Measurements from ENCODE around the gene TCHHL1. TPM values are rescaled to one million over a fixed set of nuclear protein-coding genes. Genes with fewer than 3 reads are reported as not detected.

Gene TCHHL1
- polyA plus RNA-seq, 1 donor from 2014 or later: not detected

GRCh38 chr1:152109998-152110294 lies 21.1 kb upstream of the TCHHL1 start:
- Histone ChIP-seq H2AFZ (ENCODE audit: low read depth, low read length) (no peak overlapping the region), H3F3A (ENCODE audit: insufficient read depth, low read length, poor library complexity, severe bottlenecking) (no peaks in the 10 kb centered on the region), H3K79me2 (replicated peaks; ENCODE audit: insufficient read depth, low read length) (no peaks in the 10 kb centered on the region), H3K4me3 (ENCODE audit: low read length) (peak overlapping the region; percentile 66), H3K4me2 (ENCODE audit: low read length) (no peak overlapping the region), H3K9me2 (ENCODE audit: insufficient read depth, low read length) (no peaks in the 10 kb centered on the region), H3K36me3 (ENCODE audit: insufficient read depth, low read length) (no peaks in the 10 kb centered on the region), H4K20me1 (ENCODE audit: insufficient read depth) (no peaks in the 10 kb centered on the region), H3K9ac (ENCODE audit: low read length) (peak overlapping the region; percentile 57), H3K9me3 (ENCODE audit: low read length) (peaks cover 37% of the 10 kb centered on the region), H3K27ac (ENCODE audit: low read length) (no peak overlapping the region), H3K27me3 (ENCODE audit: insufficient read depth, low read depth, low read length) (peaks cover 56% of the 10 kb centered on the region)
- no peak for TF ChIP-seq SMC3 (conservative IDR thresholded peaks at IDR 0.05; ENCODE audit: poor library complexity)

GRCh38 chr1:152109231-152109997 lies 20.6 kb upstream of the TCHHL1 start:
- Histone ChIP-seq H2AFZ (ENCODE audit: low read depth, low read length) (no peak overlapping the region), H3F3A (ENCODE audit: insufficient read depth, low read length, poor library complexity, severe bottlenecking) (no peaks in the 10 kb centered on the region), H3K27ac (ENCODE audit: low read length) (no peak overlapping the region), H3K9me3 (ENCODE audit: low read length) (peaks cover 37% of the 10 kb centered on the region), H4K20me1 (ENCODE audit: insufficient read depth) (no peaks in the 10 kb centered on the region), H3K4me2 (ENCODE audit: low read length) (no peak overlapping the region), H3K36me3 (ENCODE audit: insufficient read depth, low read length) (no peaks in the 10 kb centered on the region), H3K9me2 (ENCODE audit: insufficient read depth, low read length) (no peaks in the 10 kb centered on the region), H3K27me3 (ENCODE audit: insufficient read depth, low read depth, low read length) (peaks cover 51% of the 10 kb centered on the region), H3K4me3 (ENCODE audit: low read length) (peak overlapping the region; percentile 66), H3K9ac (ENCODE audit: low read length) (no peak overlapping the region), H3K79me2 (replicated peaks; ENCODE audit: insufficient read depth, low read length) (no peaks in the 10 kb centered on the region)
- TF ChIP-seq, protein P1, sequence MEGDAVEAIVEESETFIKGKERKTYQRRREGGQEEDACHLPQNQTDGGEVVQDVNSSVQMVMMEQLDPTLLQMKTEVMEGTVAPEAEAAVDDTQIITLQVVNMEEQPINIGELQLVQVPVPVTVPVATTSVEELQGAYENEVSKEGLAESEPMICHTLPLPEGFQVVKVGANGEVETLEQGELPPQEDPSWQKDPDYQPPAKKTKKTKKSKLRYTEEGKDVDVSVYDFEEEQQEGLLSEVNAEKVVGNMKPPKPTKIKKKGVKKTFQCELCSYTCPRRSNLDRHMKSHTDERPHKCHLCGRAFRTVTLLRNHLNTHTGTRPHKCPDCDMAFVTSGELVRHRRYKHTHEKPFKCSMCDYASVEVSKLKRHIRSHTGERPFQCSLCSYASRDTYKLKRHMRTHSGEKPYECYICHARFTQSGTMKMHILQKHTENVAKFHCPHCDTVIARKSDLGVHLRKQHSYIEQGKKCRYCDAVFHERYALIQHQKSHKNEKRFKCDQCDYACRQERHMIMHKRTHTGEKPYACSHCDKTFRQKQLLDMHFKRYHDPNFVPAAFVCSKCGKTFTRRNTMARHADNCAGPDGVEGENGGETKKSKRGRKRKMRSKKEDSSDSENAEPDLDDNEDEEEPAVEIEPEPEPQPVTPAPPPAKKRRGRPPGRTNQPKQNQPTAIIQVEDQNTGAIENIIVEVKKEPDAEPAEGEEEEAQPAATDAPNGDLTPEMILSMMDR (IDR thresholded peaks at IDR 0.05; ENCODE audit: poor library complexity, severe bottlenecking): no peak
- TF ChIP-seq EZH2 (IDR thresholded peaks at IDR 0.05; ENCODE audit: borderline replicate concordance, insufficient read depth, low read length, poor library complexity, severe bottlenecking): no peak
- no peak for TF ChIP-seq TAF1 (IDR thresholded peaks at IDR 0.05; ENCODE audit: low read depth)
- TF ChIP-seq RAD21 (conservative IDR thresholded peaks at IDR 0.05): no peak
- TF ChIP-seq, protein P2, sequence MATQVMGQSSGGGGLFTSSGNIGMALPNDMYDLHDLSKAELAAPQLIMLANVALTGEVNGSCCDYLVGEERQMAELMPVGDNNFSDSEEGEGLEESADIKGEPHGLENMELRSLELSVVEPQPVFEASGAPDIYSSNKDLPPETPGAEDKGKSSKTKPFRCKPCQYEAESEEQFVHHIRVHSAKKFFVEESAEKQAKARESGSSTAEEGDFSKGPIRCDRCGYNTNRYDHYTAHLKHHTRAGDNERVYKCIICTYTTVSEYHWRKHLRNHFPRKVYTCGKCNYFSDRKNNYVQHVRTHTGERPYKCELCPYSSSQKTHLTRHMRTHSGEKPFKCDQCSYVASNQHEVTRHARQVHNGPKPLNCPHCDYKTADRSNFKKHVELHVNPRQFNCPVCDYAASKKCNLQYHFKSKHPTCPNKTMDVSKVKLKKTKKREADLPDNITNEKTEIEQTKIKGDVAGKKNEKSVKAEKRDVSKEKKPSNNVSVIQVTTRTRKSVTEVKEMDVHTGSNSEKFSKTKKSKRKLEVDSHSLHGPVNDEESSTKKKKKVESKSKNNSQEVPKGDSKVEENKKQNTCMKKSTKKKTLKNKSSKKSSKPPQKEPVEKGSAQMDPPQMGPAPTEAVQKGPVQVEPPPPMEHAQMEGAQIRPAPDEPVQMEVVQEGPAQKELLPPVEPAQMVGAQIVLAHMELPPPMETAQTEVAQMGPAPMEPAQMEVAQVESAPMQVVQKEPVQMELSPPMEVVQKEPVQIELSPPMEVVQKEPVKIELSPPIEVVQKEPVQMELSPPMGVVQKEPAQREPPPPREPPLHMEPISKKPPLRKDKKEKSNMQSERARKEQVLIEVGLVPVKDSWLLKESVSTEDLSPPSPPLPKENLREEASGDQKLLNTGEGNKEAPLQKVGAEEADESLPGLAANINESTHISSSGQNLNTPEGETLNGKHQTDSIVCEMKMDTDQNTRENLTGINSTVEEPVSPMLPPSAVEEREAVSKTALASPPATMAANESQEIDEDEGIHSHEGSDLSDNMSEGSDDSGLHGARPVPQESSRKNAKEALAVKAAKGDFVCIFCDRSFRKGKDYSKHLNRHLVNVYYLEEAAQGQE (IDR thresholded peaks at IDR 0.05; ENCODE audit: borderline replicate concordance): no peak
- no peak for TF ChIP-seq SMC3 (conservative IDR thresholded peaks at IDR 0.05; ENCODE audit: poor library complexity)
- no peak for TF ChIP-seq POLR2AphosphoS5 (IDR thresholded peaks at IDR 0.05)
- TF ChIP-seq EP300 (conservative IDR thresholded peaks at IDR 0.05; ENCODE audit: poor library complexity, severe bottlenecking): no peak
- no peak for TF ChIP-seq MXI1 (conservative IDR thresholded peaks at IDR 0.05; ENCODE audit: poor library complexity, severe bottlenecking)

Measured in neural cell (in vitro differentiated cells).